Measurements from ENCODE around the gene FMNL1.
"Not testable (repeated sequence)": the region's sequence is repeated elsewhere in the genome, so short reads cannot be mapped to it uniquely, and the experiment has no call there.

FMNL1 gene

DNA sequence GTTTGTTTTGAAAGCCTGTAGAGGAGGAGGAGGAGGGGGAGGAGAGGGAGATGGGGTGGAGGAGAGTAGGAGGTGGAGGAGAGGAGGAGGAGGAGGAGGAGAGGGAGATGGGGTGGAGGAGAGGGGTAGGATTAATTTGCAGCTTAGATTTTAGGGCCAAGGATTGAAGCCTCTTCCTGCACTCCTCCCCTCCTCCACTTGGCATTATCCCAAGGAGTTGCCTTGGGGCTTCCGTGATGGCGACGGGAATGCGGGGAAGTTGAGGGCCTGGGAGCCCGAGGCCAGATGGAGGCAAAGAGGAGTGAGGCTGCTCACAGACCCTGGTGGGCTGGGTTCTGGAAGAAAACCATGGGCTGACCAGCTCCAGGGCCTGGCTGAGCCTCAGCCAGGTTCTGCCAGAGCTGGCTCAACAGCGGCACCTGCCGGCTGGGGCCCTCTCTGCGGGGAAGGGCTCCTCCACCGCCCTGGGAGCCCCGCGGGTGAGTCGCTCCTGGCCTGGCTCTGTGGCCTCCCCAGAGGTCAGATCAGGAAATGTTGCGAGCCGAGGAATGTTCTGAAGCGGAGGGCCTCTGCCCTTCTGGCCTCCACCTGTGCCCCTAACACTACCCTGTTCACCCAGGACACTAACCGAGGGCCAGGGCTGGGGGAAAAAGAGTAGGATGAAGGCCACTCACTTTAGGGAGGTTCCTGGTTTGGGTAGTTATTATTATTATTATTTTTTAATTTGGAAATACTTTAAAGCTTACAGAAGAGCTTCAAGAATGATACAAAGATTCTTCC is 23.9 kb upstream of the FMNL1 start:
- in situ Hi-C loops (cut with MboI; ENCODE audit: low pct_unique_long_range_greater_than_20kb, low sequenced_read_pairs, unreplicated experiment): loop anchor here (5.0 kb wide), 1 partner anchor 60 kb away; the partner anchor contains the start of gene ACBD4
- DNase-seq (ENCODE audit: low spot score): peak; percentile 85
- TF ChIP-seq, protein P1, sequence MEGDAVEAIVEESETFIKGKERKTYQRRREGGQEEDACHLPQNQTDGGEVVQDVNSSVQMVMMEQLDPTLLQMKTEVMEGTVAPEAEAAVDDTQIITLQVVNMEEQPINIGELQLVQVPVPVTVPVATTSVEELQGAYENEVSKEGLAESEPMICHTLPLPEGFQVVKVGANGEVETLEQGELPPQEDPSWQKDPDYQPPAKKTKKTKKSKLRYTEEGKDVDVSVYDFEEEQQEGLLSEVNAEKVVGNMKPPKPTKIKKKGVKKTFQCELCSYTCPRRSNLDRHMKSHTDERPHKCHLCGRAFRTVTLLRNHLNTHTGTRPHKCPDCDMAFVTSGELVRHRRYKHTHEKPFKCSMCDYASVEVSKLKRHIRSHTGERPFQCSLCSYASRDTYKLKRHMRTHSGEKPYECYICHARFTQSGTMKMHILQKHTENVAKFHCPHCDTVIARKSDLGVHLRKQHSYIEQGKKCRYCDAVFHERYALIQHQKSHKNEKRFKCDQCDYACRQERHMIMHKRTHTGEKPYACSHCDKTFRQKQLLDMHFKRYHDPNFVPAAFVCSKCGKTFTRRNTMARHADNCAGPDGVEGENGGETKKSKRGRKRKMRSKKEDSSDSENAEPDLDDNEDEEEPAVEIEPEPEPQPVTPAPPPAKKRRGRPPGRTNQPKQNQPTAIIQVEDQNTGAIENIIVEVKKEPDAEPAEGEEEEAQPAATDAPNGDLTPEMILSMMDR (IDR thresholded peaks at IDR 0.05; ENCODE audit: extremely low read depth, insufficient read depth, missing control alignments): peak; percentile 99

DNA sequence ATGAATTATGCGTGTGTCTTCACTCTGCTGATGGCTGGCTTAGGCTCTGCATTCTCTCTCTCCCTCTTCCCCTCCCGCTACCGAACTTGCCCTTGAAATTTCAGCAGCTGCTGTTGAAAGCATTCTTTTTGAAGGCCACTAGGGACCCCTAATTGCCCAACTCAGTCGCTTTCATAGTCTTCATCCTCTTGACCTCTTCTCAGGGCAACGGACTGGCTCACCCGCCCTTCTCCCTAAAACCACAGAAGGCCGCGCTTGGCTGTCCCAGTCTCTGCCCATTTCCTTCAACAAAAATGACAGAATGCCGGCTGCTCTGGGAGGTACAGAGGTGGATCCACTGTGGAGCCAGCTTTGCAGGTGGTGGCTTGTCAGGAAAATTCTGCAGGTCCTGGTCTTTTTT is 21.0 kb upstream of the FMNL1 start:
- TF ChIP-seq, protein P1 (IDR thresholded peaks at IDR 0.05; ENCODE audit: extremely low read depth, insufficient read depth, missing control alignments): no peak
- in situ Hi-C loops (cut with MboI; ENCODE audit: low pct_unique_long_range_greater_than_20kb, low sequenced_read_pairs, unreplicated experiment): no loop called here
- DNase-seq (ENCODE audit: low spot score): no peak

DNA sequence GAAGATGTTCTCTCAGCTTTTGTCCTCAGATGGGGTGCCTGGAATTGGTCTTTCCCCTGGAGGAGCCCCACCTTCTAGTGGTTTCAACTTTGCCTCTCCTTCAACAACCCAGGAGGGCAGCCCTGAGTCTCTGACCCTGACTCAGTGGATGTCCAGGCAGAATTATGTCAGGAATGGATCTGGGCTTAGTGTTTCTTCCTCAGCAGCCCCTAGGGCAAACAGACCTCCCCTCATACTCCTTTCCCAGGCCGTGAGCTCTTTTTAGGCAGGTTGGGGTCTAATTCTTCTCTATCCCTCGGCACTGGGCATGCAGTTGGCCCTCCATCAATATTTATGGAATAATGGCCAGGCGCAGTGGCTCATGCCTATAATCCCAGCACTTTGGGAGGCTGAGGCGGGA is 20.2 kb upstream of the FMNL1 start:
- DNase-seq (ENCODE audit: low spot score): no peak
- TF ChIP-seq, protein P1 (IDR thresholded peaks at IDR 0.05; ENCODE audit: extremely low read depth, insufficient read depth, missing control alignments): no peak
- in situ Hi-C loops (cut with MboI; ENCODE audit: low pct_unique_long_range_greater_than_20kb, low sequenced_read_pairs, unreplicated experiment): no loop called here

DNA sequence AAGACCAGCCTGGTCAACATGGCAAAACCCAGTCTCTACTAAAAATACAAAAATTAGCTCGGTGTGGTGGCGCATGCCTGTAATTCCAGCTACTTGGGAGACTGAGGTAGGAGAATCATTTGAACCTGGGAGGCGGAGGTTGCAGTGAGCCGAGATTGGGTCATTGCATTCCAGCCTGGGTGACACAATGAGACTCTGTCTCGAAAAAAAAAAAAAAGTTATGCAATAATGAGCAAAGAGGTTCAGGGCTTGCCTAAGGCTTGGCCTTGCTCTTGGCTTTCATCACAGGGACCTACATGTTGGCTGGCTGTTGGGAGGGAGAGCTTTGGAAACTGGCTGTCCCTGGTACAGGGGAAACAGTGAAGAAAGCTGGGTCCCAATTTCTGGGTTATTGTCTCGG is 19.8 kb upstream of the FMNL1 start:
- in situ Hi-C loops (cut with MboI; ENCODE audit: low pct_unique_long_range_greater_than_20kb, low sequenced_read_pairs, unreplicated experiment); DNase-seq (ENCODE audit: low spot score): not testable (repeated sequence)

DNA sequence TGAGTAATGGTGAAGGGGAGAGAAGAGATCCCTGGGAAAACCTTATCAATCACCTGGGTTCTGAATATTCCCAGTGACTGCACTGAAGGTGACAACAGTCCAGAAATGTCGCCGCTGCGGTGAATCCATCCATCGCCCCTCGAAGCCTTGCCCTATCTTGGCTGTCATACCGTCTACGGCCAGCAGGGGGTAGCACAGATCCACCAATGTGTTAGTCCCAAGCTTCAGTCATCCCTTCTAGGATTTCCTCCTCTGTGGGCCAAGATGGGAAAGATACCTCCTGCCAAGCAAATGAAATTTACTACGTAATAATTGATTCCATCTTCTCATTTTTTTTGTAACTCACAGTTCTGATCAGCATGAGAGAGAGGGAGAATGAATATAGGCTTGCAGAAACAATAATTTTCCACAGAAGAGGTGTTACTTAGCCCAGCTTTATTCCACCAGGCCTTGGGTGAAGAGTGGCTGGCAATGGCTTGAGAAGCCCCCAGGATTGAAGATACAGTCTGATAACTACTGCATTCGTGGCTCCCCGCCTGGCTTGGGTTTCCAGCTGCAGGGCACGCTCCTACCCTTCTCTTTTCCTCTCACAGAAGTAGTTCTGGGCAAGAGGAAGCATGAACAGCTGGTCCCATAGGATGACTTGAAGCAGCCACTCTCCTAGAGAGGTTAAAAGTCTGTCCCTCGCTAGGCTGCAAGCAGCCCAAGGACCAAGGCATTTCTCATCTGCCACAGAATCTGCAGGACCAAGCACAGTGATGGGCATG is 2.6 kb upstream of the FMNL1 start:
- in situ Hi-C loops (cut with MboI; ENCODE audit: low pct_unique_long_range_greater_than_20kb, low sequenced_read_pairs, unreplicated experiment): no loop called here
- peak; percentile 79 for DNase-seq (ENCODE audit: low spot score)
- TF ChIP-seq, protein P1 (IDR thresholded peaks at IDR 0.05; ENCODE audit: extremely low read depth, insufficient read depth, missing control alignments): peak; percentile 95

DNA sequence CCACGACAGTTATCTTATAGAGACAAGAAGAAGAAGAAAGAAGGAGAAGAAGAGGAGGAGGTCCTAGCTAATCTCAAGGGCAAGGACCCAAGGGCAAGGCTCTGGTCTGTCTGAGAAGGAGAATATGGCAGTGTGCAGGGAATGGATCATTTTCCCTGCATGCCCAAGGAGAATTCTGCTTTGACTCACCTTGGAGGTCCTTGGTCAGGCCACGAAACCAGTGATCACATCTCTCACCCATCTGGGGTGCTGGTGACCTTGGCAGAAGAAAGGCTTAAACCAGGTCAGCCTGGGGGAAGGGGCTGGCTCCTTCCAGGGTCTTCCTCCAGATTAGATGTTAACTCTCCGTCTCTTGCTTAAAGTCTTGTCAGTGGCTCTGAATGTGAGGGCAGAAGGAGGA is 1.6 kb upstream of the FMNL1 start:
- TF ChIP-seq, protein P1 (IDR thresholded peaks at IDR 0.05; ENCODE audit: extremely low read depth, insufficient read depth, missing control alignments): no peak
- DNase-seq (ENCODE audit: low spot score): no peak
- in situ Hi-C loops (cut with MboI; ENCODE audit: low pct_unique_long_range_greater_than_20kb, low sequenced_read_pairs, unreplicated experiment): no loop called here

DNA sequence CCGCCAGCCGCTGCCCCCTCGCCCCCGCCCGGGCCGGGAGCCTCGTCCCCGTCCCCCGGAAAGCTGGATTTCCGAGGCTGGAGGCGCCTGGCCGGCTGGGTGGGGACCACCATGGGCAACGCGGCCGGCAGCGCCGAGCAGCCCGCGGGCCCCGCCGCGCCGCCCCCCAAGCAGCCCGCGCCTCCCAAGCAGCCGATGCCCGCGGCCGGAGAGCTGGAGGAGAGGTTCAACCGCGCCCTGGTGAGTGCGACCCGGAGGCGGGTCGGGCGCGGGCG is 266 bp downstream of the FMNL1 start:
- DNase-seq (ENCODE audit: low spot score): no peak
- in situ Hi-C loops (cut with MboI; ENCODE audit: low pct_unique_long_range_greater_than_20kb, low sequenced_read_pairs, unreplicated experiment): no loop called here
- TF ChIP-seq, protein P1 (IDR thresholded peaks at IDR 0.05; ENCODE audit: extremely low read depth, insufficient read depth, missing control alignments): no peak

Data from GM13977 (cell line).